Measurements from ENCODE around the gene CPNE4. TPM values are rescaled to one million over a fixed set of nuclear protein-coding genes. Genes with fewer than 3 reads are reported as not detected.

Gene CPNE4
- total RNA-seq, 1 donor from 2014 or later, result 0.83 TPM

DNA sequence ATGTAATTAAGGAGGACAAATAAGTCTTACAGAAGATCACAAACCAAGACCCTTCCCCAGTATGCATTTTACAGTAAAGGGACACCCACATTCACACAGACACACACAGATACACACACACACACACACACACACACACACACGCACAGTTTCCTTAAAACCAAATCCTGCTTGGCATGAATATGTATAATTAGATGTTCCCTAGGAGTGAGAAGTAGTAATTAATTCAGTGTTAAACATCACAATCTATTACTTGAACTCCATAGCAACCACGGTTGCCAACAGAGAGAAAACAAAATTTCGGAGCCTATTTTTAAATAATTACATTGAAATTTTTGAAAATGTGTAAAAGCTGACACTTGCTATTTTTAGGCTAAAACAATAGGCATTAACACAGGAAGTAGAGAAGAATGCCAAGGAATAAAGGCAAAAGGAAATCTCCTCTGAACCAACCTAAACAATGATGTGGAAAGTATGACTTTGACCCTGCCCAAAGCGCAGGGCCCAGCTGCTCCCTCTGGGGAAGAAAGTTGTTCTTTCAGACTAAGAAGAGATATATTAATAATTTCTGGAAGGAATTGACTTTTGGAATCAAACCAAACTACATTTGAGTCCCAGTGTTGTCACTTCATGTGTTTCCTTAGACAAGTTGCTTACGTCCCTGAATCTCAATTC is 215.3 kb downstream of the CPNE4 start:
- Histone ChIP-seq H3K36me3 (no peaks in the 10 kb centered on the region), H3K27ac (no peak overlapping the region), H3K9me3 (no peaks in the 10 kb centered on the region), H3K4me3 (no peak overlapping the region), H3K4me1 (peaks cover 5% of the 10 kb centered on the region), H3K27me3 (ENCODE audit: low read depth) (no peaks in the 10 kb centered on the region)
- TF ChIP-seq, protein P1, sequence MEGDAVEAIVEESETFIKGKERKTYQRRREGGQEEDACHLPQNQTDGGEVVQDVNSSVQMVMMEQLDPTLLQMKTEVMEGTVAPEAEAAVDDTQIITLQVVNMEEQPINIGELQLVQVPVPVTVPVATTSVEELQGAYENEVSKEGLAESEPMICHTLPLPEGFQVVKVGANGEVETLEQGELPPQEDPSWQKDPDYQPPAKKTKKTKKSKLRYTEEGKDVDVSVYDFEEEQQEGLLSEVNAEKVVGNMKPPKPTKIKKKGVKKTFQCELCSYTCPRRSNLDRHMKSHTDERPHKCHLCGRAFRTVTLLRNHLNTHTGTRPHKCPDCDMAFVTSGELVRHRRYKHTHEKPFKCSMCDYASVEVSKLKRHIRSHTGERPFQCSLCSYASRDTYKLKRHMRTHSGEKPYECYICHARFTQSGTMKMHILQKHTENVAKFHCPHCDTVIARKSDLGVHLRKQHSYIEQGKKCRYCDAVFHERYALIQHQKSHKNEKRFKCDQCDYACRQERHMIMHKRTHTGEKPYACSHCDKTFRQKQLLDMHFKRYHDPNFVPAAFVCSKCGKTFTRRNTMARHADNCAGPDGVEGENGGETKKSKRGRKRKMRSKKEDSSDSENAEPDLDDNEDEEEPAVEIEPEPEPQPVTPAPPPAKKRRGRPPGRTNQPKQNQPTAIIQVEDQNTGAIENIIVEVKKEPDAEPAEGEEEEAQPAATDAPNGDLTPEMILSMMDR (IDR thresholded peaks at IDR 0.05), result no peak
- DNase-seq (no peak), ATAC-seq (no peak)
- intact Hi-C loops (cut with DNase I), result no loop called here

DNA sequence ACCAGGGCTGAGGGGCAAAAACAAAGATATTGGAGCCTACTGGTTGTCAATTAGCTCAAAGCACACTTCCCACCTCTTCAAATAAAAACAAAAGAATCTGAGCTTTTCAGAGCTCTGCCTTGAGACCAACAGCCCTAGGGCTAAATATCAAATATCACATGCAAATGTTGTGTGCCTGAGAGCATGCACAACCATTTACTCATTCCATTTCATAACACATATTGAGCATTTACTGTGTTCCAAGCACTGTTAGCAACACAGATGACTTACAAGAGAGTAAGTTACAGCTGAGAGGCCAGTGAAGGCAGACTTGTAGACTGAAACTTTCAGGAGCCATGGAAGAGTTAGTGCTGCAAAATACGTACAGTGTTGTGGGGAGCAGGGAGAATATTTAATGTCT is 222.4 kb downstream of the CPNE4 start:
- Histone ChIP-seq H3K27me3 (ENCODE audit: low read depth) (no peaks in the 10 kb centered on the region), H3K4me1 (no peaks in the 10 kb centered on the region), H3K4me3 (no peak overlapping the region), H3K9me3 (no peaks in the 10 kb centered on the region), H3K27ac (no peak overlapping the region), H3K36me3 (no peaks in the 10 kb centered on the region)
- TF ChIP-seq, protein P1 (IDR thresholded peaks at IDR 0.05), result no peak
- DNase-seq (no peak), ATAC-seq (no peak)
- intact Hi-C loops (cut with DNase I), result no loop called here

DNA sequence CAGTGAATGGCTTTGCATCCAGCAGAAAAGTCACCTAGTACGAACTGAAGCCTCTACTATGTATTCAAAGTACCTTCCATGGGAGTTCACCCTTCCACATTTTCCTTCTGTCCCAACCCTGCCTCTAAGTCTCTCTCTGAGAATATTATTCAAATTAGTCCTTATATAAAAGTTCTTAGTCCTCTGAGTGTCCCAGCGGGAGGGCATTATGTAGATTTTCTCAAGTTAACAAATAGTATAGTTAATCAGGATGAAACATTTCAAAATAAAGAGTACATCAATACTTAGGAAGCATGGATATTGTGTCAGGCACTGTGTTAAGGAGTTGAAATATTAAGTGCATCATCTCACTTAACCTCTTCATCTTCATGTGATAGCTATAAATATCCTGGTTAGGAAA is 223.3 kb downstream of the CPNE4 start:
- Histone ChIP-seq H3K27ac (no peak overlapping the region), H3K4me1 (no peaks in the 10 kb centered on the region), H3K36me3 (no peaks in the 10 kb centered on the region), H3K4me3 (no peak overlapping the region), H3K27me3 (ENCODE audit: low read depth) (no peaks in the 10 kb centered on the region), H3K9me3 (no peaks in the 10 kb centered on the region)
- ATAC-seq (no peak), DNase-seq (no peak)
- TF ChIP-seq, protein P1 (IDR thresholded peaks at IDR 0.05), result no peak
- intact Hi-C loops (cut with DNase I), result no loop called here

DNA sequence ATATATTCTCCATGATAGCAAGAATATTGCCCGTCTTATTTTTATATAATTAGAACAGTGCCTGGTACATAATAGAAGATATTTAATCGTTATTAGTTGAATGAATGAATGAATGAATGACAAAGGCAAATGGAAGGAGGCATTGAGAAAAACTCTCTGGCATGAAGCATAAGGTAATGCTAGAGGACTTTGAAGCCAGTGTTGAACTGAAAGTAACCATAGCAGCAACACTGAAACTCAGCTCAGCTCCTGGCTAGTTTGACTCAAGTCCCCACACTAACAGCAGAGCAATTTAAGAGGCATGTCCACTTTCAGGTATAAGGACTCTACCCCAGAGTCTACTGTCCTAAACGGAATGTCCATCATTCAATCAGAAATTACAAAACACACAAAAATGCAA is 227.0 kb downstream of the CPNE4 start:
- intact Hi-C loops (cut with DNase I), result no loop called here
- no peaks in the 10 kb centered on the region for H3K27me3 ChIP-seq (ENCODE audit: low read depth)
- ATAC-seq (no peak), DNase-seq (no peak)
- no peaks in the 10 kb centered on the region for H3K9me3 ChIP-seq
- no peak overlapping the region for H3K27ac ChIP-seq
- H3K36me3 ChIP-seq, result no peaks in the 10 kb centered on the region
- no peak overlapping the region for H3K4me3 ChIP-seq
- TF ChIP-seq, protein P1 (IDR thresholded peaks at IDR 0.05), result no peak
- no peaks in the 10 kb centered on the region for H3K4me1 ChIP-seq

DNA sequence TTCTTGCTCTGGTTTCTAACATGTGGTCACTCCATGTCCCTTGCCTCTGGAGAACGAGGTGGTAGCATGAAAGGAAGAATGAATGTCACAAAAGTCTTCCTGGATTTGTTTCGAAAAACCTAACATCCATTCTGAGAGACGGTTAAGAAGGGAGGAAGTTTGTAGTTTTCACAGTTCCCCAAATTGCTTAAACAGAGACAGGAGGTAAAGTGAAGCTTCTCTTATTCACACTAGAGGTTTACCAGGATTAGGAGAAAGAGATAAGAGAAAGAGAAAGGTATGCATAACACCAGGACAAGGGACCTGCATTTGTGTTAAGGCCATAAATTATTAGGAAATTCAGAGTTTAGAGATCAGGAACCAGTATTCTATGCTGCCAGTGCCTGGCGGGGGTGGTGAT is 228.1 kb downstream of the CPNE4 start:
- ATAC-seq (no peak), DNase-seq (no peak)
- no peaks in the 10 kb centered on the region for H3K27me3 ChIP-seq (ENCODE audit: low read depth)
- TF ChIP-seq, protein P1 (IDR thresholded peaks at IDR 0.05), result no peak
- H3K4me1 ChIP-seq, result no peaks in the 10 kb centered on the region
- no peaks in the 10 kb centered on the region for H3K9me3 ChIP-seq
- H3K4me3 ChIP-seq, result no peak overlapping the region
- intact Hi-C loops (cut with DNase I), result no loop called here
- H3K36me3 ChIP-seq, result no peaks in the 10 kb centered on the region
- H3K27ac ChIP-seq, result no peak overlapping the region
